ENCODE measurements around the gene STX8. TPM values are rescaled to one million over a fixed set of nuclear protein-coding genes. Genes with fewer than 3 reads are reported as not detected.

Gene STX8
- total and polyA plus RNA-seq, 9 of the 15 experiments (the other 6 are each of a cell fraction or from before 2014, with no cell fraction given) = 14.6 to 42.5 (median 22.1) TPM

GRCh38 chr17:9529033-9529700 lies 46.5 kb downstream of the STX8 start:
- TF ChIP-seq NELFE (IDR thresholded peaks at IDR 0.05; ENCODE audit: insufficient read depth, insufficient read length) = no peak
- peak; percentile 33 to 68 (median 49); a peak in 5 of 6 replicates for TF ChIP-seq CTCF (IDR thresholded peaks at IDR 0.05 in 2 of 3, conservative IDR thresholded peaks at IDR 0.05 in 1 of 3; ENCODE audit: insufficient read depth in 2 of 3, low read depth in 1 of 3, low read length in 3 of 3)
- TF ChIP-seq ZNF512 (tag; IDR thresholded peaks at IDR 0.05) = peak; percentile 6; the same call in 1 of the 2 replicates
- TF ChIP-seq SMC3 (conservative IDR thresholded peaks at IDR 0.05; ENCODE audit: insufficient read depth, low read depth, low read length) = 0 out of 2 replicates have a peak, but pooled peaks have one; percentile 16
- peak; percentile 59 to 66 for TF ChIP-seq NRF1 (conservative IDR thresholded peaks at IDR 0.05 in 1 of 2, IDR thresholded peaks at IDR 0.05 in 1 of 2)
- no peak for TF ChIP-seq ZNF408 (CRISPR knock-in tag; IDR thresholded peaks at IDR 0.05; ENCODE audit: low read depth)
- no peak for TF ChIP-seq BMI1 (IDR thresholded peaks at IDR 0.05; ENCODE audit: low read length)
- no peak for TF ChIP-seq ZNF589 (CRISPR knock-in tag; IDR thresholded peaks at IDR 0.05; ENCODE audit: low read depth)
- no peak for TF ChIP-seq ZNF766 (CRISPR knock-in tag; conservative IDR thresholded peaks at IDR 0.05)
- TF ChIP-seq ZNF830 (CRISPR knock-in tag; IDR thresholded peaks at IDR 0.05) = no peak
- TF ChIP-seq RAD21 (CRISPR knock-in tag; conservative IDR thresholded peaks at IDR 0.05 in 1 of 2, IDR thresholded peaks at IDR 0.05 in 1 of 2) = peak; percentile 24 to 59; a peak in 2 of 4 replicates
- no peak for TF ChIP-seq PHF21A (IDR thresholded peaks at IDR 0.05; ENCODE audit: borderline replicate concordance, low read depth)
- TF ChIP-seq ZNF785 (CRISPR knock-in tag; IDR thresholded peaks at IDR 0.05) = no peak
- no peak for TF ChIP-seq SMARCA5 (IDR thresholded peaks at IDR 0.05)
- no peaks in the 10 kb centered on the region for H4K20me1 ChIP-seq (replicated peaks; ENCODE audit: control insufficient read depth, insufficient read depth, low read length)
- peak; percentile 78 for ATAC-seq
- POLR2A ChIA-PET = no interaction called here
- no peaks in the 10 kb centered on the region for H3K4me1 ChIP-seq (replicated peaks in 1 of 2; ENCODE audit: control insufficient read depth in 2 of 2, insufficient read depth in 2 of 2, low read length in 2 of 2)
- no peaks in the 10 kb centered on the region for H3K9me1 ChIP-seq (ENCODE audit: control insufficient read depth, insufficient read depth, low read length)
- no peak overlapping the region for H3K27ac ChIP-seq (ENCODE audit: extremely low read depth, low read depth, low read length)
- no peak for FAIRE-seq
- no peaks in the 10 kb centered on the region; a peak in 1 of 5 replicates for H3K27me3 ChIP-seq (ENCODE audit: control insufficient read depth in 2 of 2, insufficient read depth in 2 of 2, low read length in 2 of 2)
- H3K79me2 ChIP-seq (ENCODE audit: control insufficient read depth, insufficient read depth, low read length) = no peaks in the 10 kb centered on the region
- H2AFZ ChIP-seq (ENCODE audit: low read depth, low read length) = no peak overlapping the region
- CTCF ChIA-PET (ENCODE audit: low intra/inter-chr PET ratio) = no interaction called here
- no peaks in the 10 kb centered on the region for H3K36me3 ChIP-seq (ENCODE audit: control insufficient read depth, insufficient read depth, low read length)
- intact Hi-C loops (cut with micrococcal nuclease) (loop anchor here (5.0 kb wide), 1 partner anchor 537 kb away; no protein-coding TSS in a partner anchor), in situ Hi-C loops (cut with MboI) (loop anchor here (25.0 kb wide), 2 partner anchors 542 to 1142 kb away; partner anchors contain the start of genes KRABD2, RNF222 and RPL26)
- H3K4me3 ChIP-seq = no peak overlapping the region
- H3K9ac ChIP-seq (ENCODE audit: insufficient read depth in 1 of 2, low read depth in 2 of 2, low read length in 2 of 2) = no peak overlapping the region
- no TSS peak for BruUV-seq (replicated peaks)
- no peak overlapping the region for H3K4me2 ChIP-seq (ENCODE audit: insufficient read depth, low read length)
- H3K9me3 ChIP-seq (replicated peaks; ENCODE audit: control insufficient read depth, insufficient read depth, low read depth, low read length) = no peaks in the 10 kb centered on the region
- DNase-seq (ENCODE audit: extremely low read depth in 1 of 4, low spot score in 3 of 4) = peak; percentile 9 to 19 (median 17)
- WGBS (ENCODE audit: insufficient coverage, low coverage, missing lambda C conversion rate) = 22% methylated on average over 4 of the region's 5 CpGs
